H1 (cell line): ENCODE measurements around the gene ANKRD50. TPM values are rescaled to one million over a fixed set of nuclear protein-coding genes. Genes with fewer than 3 reads are reported as not detected.

Source experiments
- MAX ChIP-seq: IDR thresholded peaks from 2 replicates; pipeline ENCODE4 v1.6.1; 2012; ENCODE audit warnings: inconsistent platforms
- NRF1 ChIP-seq: IDR thresholded peaks from 2 replicates; pipeline ENCODE4 v1.6.1; 2011; ENCODE audit warnings: mild to moderate bottlenecking, low read depth, low read length, improper control_type of control experiment
- PHF8 ChIP-seq: fragments of 200-600 bp; sonication (generic); conservative IDR thresholded peaks from 2 replicates; pipeline ENCODE4 v1.7.1; 2012; ENCODE audit warnings: low read depth, mild to moderate bottlenecking, inconsistent platforms, low read length, moderate library complexity
- POLR2AphosphoS5 ChIP-seq: IDR thresholded peaks from 2 replicates; pipeline ENCODE4 v1.6.1; 2011; ENCODE audit warnings: low read depth, low read length
- SIN3A ChIP-seq, 2 experiments: IDR thresholded peaks in 1 of 2; conservative IDR thresholded peaks in 1 of 2; 2 replicates each; pipeline ENCODE4 v1.6.1; 2011 to 2012; ENCODE audit warnings: low read length in 2 of 2, improper control_type of control experiment in 1 of 2, low read depth in 1 of 2, mild to moderate bottlenecking in 1 of 2
- SP1 ChIP-seq: IDR thresholded peaks from 2 replicates; pipeline ENCODE4 v1.6.1; 2011; ENCODE audit warnings: low read depth, low read length
- SUZ12 ChIP-seq: fragments of 200-600 bp; sonication (generic); IDR thresholded peaks from 2 replicates; pipeline ENCODE4 v1.6.1; 2012; ENCODE audit warnings: mild to moderate bottlenecking, inconsistent platforms, low read length, moderate library complexity, mixed read lengths
- polyA plus RNA-seq, 7 experiments: library from polyadenylated mRNA; depleted of rRNA in 3 of 7; stranded (reverse) in 5 of 7; unstranded in 2 of 7; fragments of >200 nt in 5 of 7; fragments of 200-250 nt in 2 of 7; gene quantifications; 1 replicate in 5 of 7; 2 replicates in 1 of 7; 4 replicates in 1 of 7; pipeline versions ENCODE4 v1.2.1 to v1.2.3, GENCODE V29; 2011 to 2013; ENCODE audit warnings: missing spikeins in 2 of 7, mixed read lengths in 2 of 7
- total RNA-seq: library from RNA; stranded (reverse); fragmentation: NEBNext Ultra II Directional; extraction: Animal tissue kit (Norgen Biotek cat#: 25700); gene quantifications from 2 replicates; pipeline ENCODE4 v1.2.1, GENCODE V29; 2021

The ANKRD50 gene
- total and polyA plus RNA-seq, 2 of the 8 experiments (the other 6 are each of a cell fraction or from before 2014, with no cell fraction given) = 8.5 to 25.0 TPM

- TF ChIP-seq PHF8 (no peak), SUZ12 (no peak), NRF1 (no peak), POLR2AphosphoS5 (no peak), MAX (no peak), SIN3A (conservative IDR thresholded peaks at IDR 0.05 in 1 of 2, IDR thresholded peaks at IDR 0.05 in 1 of 2; ENCODE audit: low read depth in 1 of 2, low read length in 2 of 2) (no peak), SP1 (no peak)
- TF ChIP-seq, all 59 proteins: peak for 0
These were observed 80.1 kb downstream of the ANKRD50 start (continued) for GRCh38 chr4:124632439-124632838.
